Esophagus muscularis mucosa (tissue), 4 donors: Measurements from ENCODE around the gene RGS4.

Experiments used
- EP300 ChIP-seq: sonication (generic); formaldehyde crosslinking; IDR thresholded peaks from one replicate; pipeline ENCODE4 v1.6.1; 2017; ENCODE audit warnings: antibody characterized with exemption
- POLR2A ChIP-seq: fragments of 450-650 bp; IDR thresholded peaks from one replicate; pipeline ENCODE4 v1.6.1; 2017; ENCODE audit warnings: antibody characterized with exemption, moderate library complexity, mild to moderate bottlenecking, low read depth
- POLR2AphosphoS5 ChIP-seq, 2 donors: sonication (generic); formaldehyde crosslinking; IDR thresholded peaks; one replicate each; pipeline ENCODE4 v1.6.1; 2017; ENCODE audit warnings: antibody characterized with exemption in 2 of 2
- TF ChIP-seq, protein P1 (sequence below), 3 experiments: fragments of 200-600 bp in 2 of 3; fragments of 450-650 bp in 1 of 3; sonication (generic) in 2 of 3; IDR thresholded peaks; one replicate each; pipeline ENCODE4 v1.5.1; 2017 to 2019; ENCODE audit warnings: antibody characterized with exemption in 3 of 3, mild to moderate bottlenecking in 2 of 3, moderate library complexity in 1 of 3

DNA sequence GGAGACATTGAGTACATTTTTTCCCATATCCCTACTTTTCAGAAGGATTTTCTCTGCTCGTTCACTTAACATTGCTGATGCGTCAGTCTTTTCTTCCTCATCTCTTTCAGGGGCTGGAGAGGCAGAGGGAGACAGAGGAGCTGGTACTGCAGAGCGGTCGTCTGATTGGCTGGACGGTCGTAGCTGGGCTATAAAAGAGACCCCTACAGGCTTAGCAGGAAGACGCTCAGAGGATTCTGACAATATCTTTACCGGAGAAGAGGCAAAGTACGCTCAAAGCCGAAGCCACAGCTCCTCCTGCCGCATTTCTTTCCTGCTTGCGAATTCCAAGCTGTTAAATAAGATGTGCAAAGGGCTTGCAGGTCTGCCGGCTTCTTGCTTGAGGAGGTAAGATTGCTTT, at the start of gene RGS4:
- TF ChIP-seq, protein P1, sequence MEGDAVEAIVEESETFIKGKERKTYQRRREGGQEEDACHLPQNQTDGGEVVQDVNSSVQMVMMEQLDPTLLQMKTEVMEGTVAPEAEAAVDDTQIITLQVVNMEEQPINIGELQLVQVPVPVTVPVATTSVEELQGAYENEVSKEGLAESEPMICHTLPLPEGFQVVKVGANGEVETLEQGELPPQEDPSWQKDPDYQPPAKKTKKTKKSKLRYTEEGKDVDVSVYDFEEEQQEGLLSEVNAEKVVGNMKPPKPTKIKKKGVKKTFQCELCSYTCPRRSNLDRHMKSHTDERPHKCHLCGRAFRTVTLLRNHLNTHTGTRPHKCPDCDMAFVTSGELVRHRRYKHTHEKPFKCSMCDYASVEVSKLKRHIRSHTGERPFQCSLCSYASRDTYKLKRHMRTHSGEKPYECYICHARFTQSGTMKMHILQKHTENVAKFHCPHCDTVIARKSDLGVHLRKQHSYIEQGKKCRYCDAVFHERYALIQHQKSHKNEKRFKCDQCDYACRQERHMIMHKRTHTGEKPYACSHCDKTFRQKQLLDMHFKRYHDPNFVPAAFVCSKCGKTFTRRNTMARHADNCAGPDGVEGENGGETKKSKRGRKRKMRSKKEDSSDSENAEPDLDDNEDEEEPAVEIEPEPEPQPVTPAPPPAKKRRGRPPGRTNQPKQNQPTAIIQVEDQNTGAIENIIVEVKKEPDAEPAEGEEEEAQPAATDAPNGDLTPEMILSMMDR (IDR thresholded peaks at IDR 0.05) = peak; percentile 38 to 42 (median 40)
- TF ChIP-seq EP300 (no peak), POLR2AphosphoS5 (IDR thresholded peaks at IDR 0.05) (peak; percentile 24 to 77), POLR2A (no peak)
